Astrocyte of the spinal cord (primary cell): ENCODE measurements around the gene SLIRP.

ENCODE experiments used
- DNase-seq: peaks from one replicate; pipeline ENCODE4 v3.0.0; 2011; ENCODE audit warnings: low read depth, low spot score
- H3K4me3 ChIP-seq: 2 replicates; pipeline ENCODE4 v1.5.1; 2011; ENCODE audit warnings: low read depth, mild to moderate bottlenecking, low read length, moderate library complexity
- CTCF ChIP-seq: IDR thresholded peaks from 2 replicates; pipeline ENCODE4 v1.5.1; 2012; ENCODE audit warnings: low read depth, mild to moderate bottlenecking, low read length, inconsistent platforms
- in situ Hi-C: cut with HindIII; loops from 2 replicates; pipeline ENCODE4 v1.10.0; 2017; ENCODE audit warnings: low sequenced_read_pairs

The SLIRP gene

GRCh38 chr14:77709412-77709811, 1.5 kb downstream of the SLIRP start:
- H3K4me3 ChIP-seq = peak overlapping the region; percentile 94
- in situ Hi-C loops = no loop called here
- DNase-seq = no peak
- TF ChIP-seq CTCF = no peak

GRCh38 chr14:77710364-77710763, 2.5 kb downstream of the SLIRP start:
- no peak for DNase-seq
- in situ Hi-C loops = no loop called here

GRCh38 chr14:77714926-77715325, 7.0 kb downstream of the SLIRP start:
- no peak overlapping the region for H3K4me3 ChIP-seq
- no peak for TF ChIP-seq CTCF
- no peak for DNase-seq
- in situ Hi-C loops = no loop called here

More at GRCh38 chr14:77710364-77710763, 2.5 kb downstream of the SLIRP start:
- no peak for TF ChIP-seq CTCF
- H3K4me3 ChIP-seq = no peak overlapping the region

GRCh38 chr14:77717608-77718305, 9.9 kb downstream of the SLIRP start:
- DNase-seq = no peak
- H3K4me3 ChIP-seq = no peak overlapping the region
- in situ Hi-C loops = no loop called here

GRCh38 chr14:77721437-77721836, 13.5 kb downstream of the SLIRP start:
- no peak overlapping the region for H3K4me3 ChIP-seq
- DNase-seq = no peak
- in situ Hi-C loops = no loop called here
- no peak for TF ChIP-seq CTCF

More at GRCh38 chr14:77717608-77718305, 9.9 kb downstream of the SLIRP start:
- TF ChIP-seq CTCF = no peak

GRCh38 chr14:77722301-77722700, 14.4 kb downstream of the SLIRP start:
- H3K4me3 ChIP-seq = no peak overlapping the region
- in situ Hi-C loops = no loop called here
- TF ChIP-seq CTCF = no peak
- DNase-seq = no peak
